CD14-positive monocyte (primary cell): ENCODE measurements around the gene ABCC5. TPM values are rescaled to one million over a fixed set of nuclear protein-coding genes. Genes with fewer than 3 reads are reported as not detected.

Experiments
- DNase-seq, 3 donors: peaks; one replicate each; pipeline ENCODE4 v3.0.0-alpha.2; 2011 to 2022
- H2AFZ ChIP-seq: 2 replicates; pipeline ENCODE4 v1.6.0; 2012; ENCODE audit warnings: mild to moderate bottlenecking, low read depth, low read length, inconsistent platforms; ENCODE audit not compliant: insufficient read depth, poor library complexity, severe bottlenecking
- H3K27ac ChIP-seq, 2 donors: 1 replicate in 1 of 2; 2 replicates in 1 of 2; pipeline ENCODE4 v1.5.1; 2012 to 2013; ENCODE audit warnings: low read length in 2 of 2, control low read depth in 1 of 2, inconsistent platforms in 1 of 2, low read depth in 1 of 2, mild to moderate bottlenecking in 1 of 2
- H3K27me3 ChIP-seq, 2 donors: one replicate each; pipeline versions ENCODE4 v1.6.0 to v1.6.1; 2011 to 2013; ENCODE audit warnings: low read length in 2 of 2; ENCODE audit not compliant: control insufficient read depth in 2 of 2, insufficient read depth in 2 of 2
- H3K36me3 ChIP-seq, 2 donors: replicated peaks in 1 of 2; 1 replicate in 1 of 2; 2 replicates in 1 of 2; pipeline versions ENCODE4 v1.5.1 to v1.6.1; 2012 to 2013; ENCODE audit warnings: low read length in 2 of 2, control low read depth in 1 of 2, inconsistent platforms in 1 of 2, mild to moderate bottlenecking in 1 of 2; ENCODE audit not compliant: insufficient read depth in 2 of 2, control insufficient read depth in 1 of 2
- H3K4me1 ChIP-seq, 2 donors: 1 replicate in 1 of 2; 2 replicates in 1 of 2; pipeline versions ENCODE4 v1.5.1 to v1.6.1; 2012 to 2013; ENCODE audit warnings: low read length in 2 of 2, control low read depth in 1 of 2, inconsistent platforms in 1 of 2, mild to moderate bottlenecking in 1 of 2, moderate library complexity in 1 of 2; ENCODE audit not compliant: insufficient read depth in 2 of 2, control insufficient read depth in 1 of 2
- H3K4me2 ChIP-seq: replicated peaks from 2 replicates; pipeline ENCODE3; 2012; ENCODE audit warnings: low read length, moderate library complexity, mild to moderate bottlenecking; ENCODE audit not compliant: poor library complexity, severe bottlenecking; ENCODE audit errors: extremely low read depth
- H3K4me3 ChIP-seq, 3 experiments: fragments of 200-600 bp in 1 of 3; sonication (generic) in 1 of 3; replicated peaks in 1 of 3; 1 replicate in 2 of 3; 2 replicates in 1 of 3; pipeline ENCODE4 v1.5.1; 2011 to 2013; ENCODE audit warnings: low read length in 3 of 3, mild to moderate bottlenecking in 3 of 3, control low read depth in 2 of 3, low read depth in 2 of 3, inconsistent platforms in 1 of 3, moderate library complexity in 1 of 3
- H3K79me2 ChIP-seq: 2 replicates; pipeline ENCODE4 v1.6.0; 2012; ENCODE audit warnings: mild to moderate bottlenecking, control low read depth, inconsistent platforms, low read length, moderate library complexity; ENCODE audit not compliant: insufficient read depth
- H3K9ac ChIP-seq: 2 replicates; pipeline ENCODE4 v1.6.0; 2017; ENCODE audit warnings: low read length, mild to moderate bottlenecking; ENCODE audit not compliant: insufficient read depth, poor library complexity, severe bottlenecking
- H3K9me3 ChIP-seq, 2 donors: replicated peaks in 1 of 2; 1 replicate in 1 of 2; 2 replicates in 1 of 2; pipeline versions ENCODE4 v1.5.1 to v1.6.1; 2012 to 2013; ENCODE audit warnings: low read length in 2 of 2, control low read depth in 1 of 2; ENCODE audit not compliant: control insufficient read depth in 1 of 2, insufficient read depth in 1 of 2
- H4K20me1 ChIP-seq: 2 replicates; pipeline ENCODE4 v1.6.0; 2012; ENCODE audit warnings: mild to moderate bottlenecking, low read length, control low read depth, moderate library complexity; ENCODE audit not compliant: insufficient read depth
- H3K27ac Mint-ChIP-seq, 7 donors: one replicate each; pipeline ENCODE4 v1.8.0; 2020; ENCODE audit warnings: mild to moderate bottlenecking in 7 of 7, mixed read lengths in 7 of 7, moderate library complexity in 6 of 7, inconsistent platforms in 2 of 7
- H3K27me3 Mint-ChIP-seq, 3 donors: one replicate each; pipeline ENCODE4 v1.8.0; 2021 to 2022; ENCODE audit warnings: low read depth in 3 of 3, mild to moderate bottlenecking in 3 of 3, mixed read lengths in 3 of 3, moderate library complexity in 3 of 3, inconsistent platforms in 1 of 3
- H3K36me3 Mint-ChIP-seq, 2 donors: one replicate each; pipeline ENCODE4 v1.8.0; 2020; ENCODE audit warnings: mixed read lengths in 2 of 2, inconsistent platforms in 1 of 2, mild to moderate bottlenecking in 1 of 2
- H3K4me1 Mint-ChIP-seq: one replicate; pipeline ENCODE4 v1.8.0; 2020; ENCODE audit warnings: mild to moderate bottlenecking, mixed read lengths
- H3K4me3 Mint-ChIP-seq, 2 donors: one replicate each; pipeline ENCODE4 v1.8.0; 2020; ENCODE audit warnings: mild to moderate bottlenecking in 2 of 2, mixed read lengths in 2 of 2, moderate library complexity in 1 of 2
- H3K9me3 Mint-ChIP-seq, 7 donors: one replicate each; pipeline ENCODE4 v1.8.0; 2020 to 2022; ENCODE audit warnings: mixed read lengths in 7 of 7, mild to moderate bottlenecking in 6 of 7, moderate library complexity in 6 of 7, inconsistent platforms in 2 of 7
- CTCF ChIP-seq: fragments of 200-600 bp; IDR thresholded peaks from one replicate; pipeline ENCODE4 v1.8.0; 2022; ENCODE audit warnings: antibody characterized with exemption, mild to moderate bottlenecking
- WGBS: methylation state at CpG from one replicate; pipeline ENCODE4 v1.1.5; 2013; ENCODE audit warnings: missing lambda C conversion rate; ENCODE audit not compliant: insufficient coverage; 5-methylcytosine and 5-hydroxymethylcytosine counted together
- intact Hi-C, 2 donors: fragments of 100-400 bp; cut with micrococcal nuclease; formaldehyde crosslinking; loops; one replicate each; pipeline versions ENCODE4 v1.15.0 to v1.15.1; 2023
- polyA plus RNA-seq, 3 donors: library from polyadenylated mRNA; depleted of rRNA in 1 of 3; unstranded in 2 of 3; stranded (reverse) in 1 of 3; fragments of 300-500 nt in 2 of 3; fragments of >200 nt in 1 of 3; fragmentation: Illumina TruSeq in 2 of 3; gene quantifications; 1 replicate in 2 of 3; 2 replicates in 1 of 3; pipeline ENCODE4 v1.2.3, GENCODE V29; 2012 to 2021
- small RNA-seq: library from RNA; depleted of rRNA; stranded (forward); fragments of <200 nt; gene quantifications from one replicate; pipeline ENCODE3, GENCODE V24; 2012; ENCODE audit warnings: low read depth; ENCODE audit not compliant: insufficient read length

Gene ABCC5
- polyA plus RNA-seq, 3 donors = 6.2 to 30.9 (median 7.7) TPM

GRCh38 chr3:183871541-183871940, 146.1 kb downstream of the ABCC5 start:
- Mint-ChIP-seq H3K4me3 (no peak overlapping the region), H3K27me3 (peaks cover 0 to 2% (median 0%) of the 10 kb centered on the region in 3 donors), H3K9me3 (no peaks in the 10 kb centered on the region), H3K36me3 (peaks cover 4 to 24% of the 10 kb centered on the region in 2 donors), H3K27ac (peak overlapping the region in 1 of 7 donors; percentile 70), H3K4me1 (peaks cover 64% of the 10 kb centered on the region)
- H2AFZ ChIP-seq = no peak overlapping the region
- peaks cover 52 to 67% of the 10 kb centered on the region in 2 donors for H3K4me1 ChIP-seq
- no peaks in the 10 kb centered on the region for H3K27me3 ChIP-seq
- peaks cover 90% of the 10 kb centered on the region for H3K79me2 ChIP-seq
- H3K9ac ChIP-seq = no peak overlapping the region
- H3K36me3 ChIP-seq = peaks cover 8 to 30% of the 10 kb centered on the region in 2 donors
- peaks cover 71% of the 10 kb centered on the region for H4K20me1 ChIP-seq
- intact Hi-C loops = loop anchor here in 1 of 2 donors (10.0 kb wide), 1 partner anchor 87 kb away; no protein-coding TSS in a partner anchor
- H3K4me2 ChIP-seq = no peak overlapping the region
- no peak overlapping the region for H3K4me3 ChIP-seq
- no peak for DNase-seq
- TF ChIP-seq CTCF = no peak
- H3K27ac ChIP-seq = no peak overlapping the region
- 80% methylated on average over 1 of the region's 2 CpGs for WGBS
- no peaks in the 10 kb centered on the region for H3K9me3 ChIP-seq

- H3K9me3 ChIP-seq = no peaks in the 10 kb centered on the region
- Mint-ChIP-seq H3K4me3 (no peak overlapping the region), H3K9me3 (no peaks in the 10 kb centered on the region), H3K4me1 (peaks cover 56% of the 10 kb centered on the region), H3K27me3 (peaks cover 0 to 2% (median 0%) of the 10 kb centered on the region in 3 donors), H3K36me3 (peaks cover 11 to 30% of the 10 kb centered on the region in 2 donors), H3K27ac (peak overlapping the region in 4 of 7 donors; percentile 9 to 70 (median 58))
- no peaks in the 10 kb centered on the region for H3K27me3 ChIP-seq
- H3K4me3 ChIP-seq = no peak overlapping the region
- H3K36me3 ChIP-seq = peaks cover 16 to 39% of the 10 kb centered on the region in 2 donors
- peaks cover 64% of the 10 kb centered on the region for H4K20me1 ChIP-seq
- DNase-seq = no peak
- no peak overlapping the region for H2AFZ ChIP-seq
- TF ChIP-seq CTCF = no peak
- peak overlapping the region in 1 of 2 donors; percentile 40 for H3K27ac ChIP-seq
- H3K9ac ChIP-seq = no peak overlapping the region
- intact Hi-C loops = loop anchor here in 1 of 2 donors (10.0 kb wide), 1 partner anchor 86 kb away; no protein-coding TSS in a partner anchor
- WGBS = 28% methylated on average over 3 of the region's 3 CpGs
- no peak overlapping the region for H3K4me2 ChIP-seq
- H3K4me1 ChIP-seq = peaks cover 43 to 58% of the 10 kb centered on the region in 2 donors
- peaks cover 82% of the 10 kb centered on the region for H3K79me2 ChIP-seq
Observed at GRCh38 chr3:183870563-183870962, 147.1 kb downstream of the ABCC5 start.

Small RNA genes within 50 kb of the gene (small RNA-seq; reads per million reads assigned to genes)
- not detected for gene MIR4448

Other genes starting within 250 kb of the ABCC5 start
- gene MAP6D1, start 192.3 kb downstream of the ABCC5 start, polyA plus RNA-seq = under 1 TPM in 2 of 3 donors, not detected in 1; 0.18 to 0.35 TPM
- 100 to 1,000 TPM in 2 of 3 donors, 10 to 100 TPM in 1; 65.6 to 196 (median 155) TPM for gene PARL, start 133.0 kb downstream of the ABCC5 start, polyA plus RNA-seq
- not detected for gene HTR3D, start 13.9 kb upstream of the ABCC5 start, polyA plus RNA-seq
- not detected for gene HTR3C, start 35.2 kb upstream of the ABCC5 start, polyA plus RNA-seq
- gene HTR3E, start 79.2 kb upstream of the ABCC5 start, polyA plus RNA-seq = not detected
- 10 to 100 TPM; 22.7 to 50.0 (median 24.1) TPM for gene EIF2B5, start 117.5 kb upstream of the ABCC5 start, polyA plus RNA-seq
- gene DVL3, start 137.5 kb upstream of the ABCC5 start, polyA plus RNA-seq = 10 to 100 TPM in 1 of 3 donors, 1 to 10 TPM in 2; 4.5 to 42.1 (median 9.4) TPM
- 100 to 1,000 TPM; 283 to 327 (median 295) TPM for gene AP2M1, start 157.0 kb upstream of the ABCC5 start, polyA plus RNA-seq
- gene ABCF3, start 168.3 kb upstream of the ABCC5 start, polyA plus RNA-seq = 10 to 100 TPM; 13.5 to 74.8 (median 13.9) TPM
- gene VWA5B2, start 211.7 kb upstream of the ABCC5 start, polyA plus RNA-seq = under 1 TPM in 1 of 3 donors, not detected in 2; 0.32 TPM
- 10 to 100 TPM; 29.0 to 60.8 (median 56.4) TPM for gene ALG3, start 231.1 kb upstream of the ABCC5 start, polyA plus RNA-seq
- 10 to 100 TPM in 1 of 3 donors, 1 to 10 TPM in 2; 4.0 to 12.0 (median 7.3) TPM for gene EEF1AKMT4, start 231.8 kb upstream of the ABCC5 start, polyA plus RNA-seq
- not detected for gene CAMK2N2, start 243.7 kb upstream of the ABCC5 start, polyA plus RNA-seq